HS-5 (cell line): ENCODE data around the gene TBCC.
A peak's percentile ranks its signal among the peaks of the same experiment; 100 is the strongest.
"Not testable (repeated sequence)": the region's sequence is repeated elsewhere in the genome, so short reads cannot be mapped to it uniquely, and the experiment has no call there.

Source experiments
- DNase-seq: peaks from one replicate; pipeline ENCODE4 v3.0.0-alpha.2; 2012; ENCODE audit warnings: low read depth

TBCC gene, protein sequence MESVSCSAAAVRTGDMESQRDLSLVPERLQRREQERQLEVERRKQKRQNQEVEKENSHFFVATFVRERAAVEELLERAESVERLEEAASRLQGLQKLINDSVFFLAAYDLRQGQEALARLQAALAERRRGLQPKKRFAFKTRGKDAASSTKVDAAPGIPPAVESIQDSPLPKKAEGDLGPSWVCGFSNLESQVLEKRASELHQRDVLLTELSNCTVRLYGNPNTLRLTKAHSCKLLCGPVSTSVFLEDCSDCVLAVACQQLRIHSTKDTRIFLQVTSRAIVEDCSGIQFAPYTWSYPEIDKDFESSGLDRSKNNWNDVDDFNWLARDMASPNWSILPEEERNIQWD

DNA sequence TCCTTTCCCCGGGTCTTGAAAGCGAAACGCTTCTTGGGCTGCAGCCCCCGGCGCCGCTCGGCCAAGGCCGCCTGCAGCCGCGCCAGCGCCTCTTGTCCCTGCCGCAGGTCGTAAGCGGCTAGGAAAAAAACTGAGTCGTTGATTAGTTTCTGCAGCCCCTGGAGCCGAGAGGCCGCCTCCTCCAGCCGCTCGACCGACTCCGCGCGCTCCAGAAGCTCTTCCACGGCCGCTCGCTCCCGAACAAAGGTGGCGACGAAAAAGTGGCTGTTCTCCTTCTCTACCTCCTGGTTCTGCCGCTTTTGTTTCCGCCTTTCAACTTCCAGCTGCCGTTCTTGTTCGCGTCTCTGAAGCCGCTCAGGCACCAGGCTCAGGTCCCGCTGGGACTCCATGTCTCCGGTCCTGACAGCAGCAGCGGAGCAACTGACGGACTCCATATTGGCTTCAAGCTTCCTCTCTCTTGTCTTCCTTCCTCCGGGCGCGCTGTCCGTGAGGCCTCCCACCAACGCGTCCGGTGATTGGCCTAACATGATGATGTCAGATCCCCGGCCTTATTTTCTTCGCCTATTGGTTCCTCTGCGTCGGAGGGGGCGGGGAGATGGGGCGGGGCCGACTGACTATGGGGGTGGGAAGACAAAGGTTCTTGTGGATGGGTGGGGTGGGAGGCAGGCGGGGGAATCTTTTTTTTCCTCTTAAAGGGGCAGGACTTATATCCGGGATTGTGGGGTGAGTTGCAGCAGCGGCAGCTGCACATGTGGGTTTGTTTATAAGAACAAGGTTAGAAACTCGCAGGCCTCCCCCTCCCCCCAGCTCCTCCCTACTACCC is at the start of gene TBCC:
Gene TBCC (minus strand): TSS at position 464 of the 823 bp plus-strand sequence. CDS start 30 bp downstream, at position 434.
- DNase-seq = peak; percentile 82

DNA sequence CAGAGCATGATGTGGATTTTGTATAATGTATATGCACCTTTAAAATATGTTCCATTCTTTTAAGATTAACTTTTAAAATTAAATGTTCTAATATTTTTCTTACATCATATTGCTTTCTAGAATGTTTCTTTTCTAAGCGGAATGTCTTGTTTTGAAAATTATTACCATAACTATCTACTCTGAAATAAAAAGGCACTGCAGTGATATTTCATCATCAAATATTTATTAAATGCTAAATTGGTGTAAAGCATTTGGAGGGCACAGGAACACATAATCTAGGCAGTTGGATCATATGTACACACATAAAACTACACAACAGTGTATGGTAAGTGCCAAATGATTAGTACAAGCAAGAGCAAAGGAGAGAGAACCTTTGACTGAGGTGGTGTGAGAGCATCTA is 49.7 kb upstream of the TBCC start:
- no peak for DNase-seq

DNA sequence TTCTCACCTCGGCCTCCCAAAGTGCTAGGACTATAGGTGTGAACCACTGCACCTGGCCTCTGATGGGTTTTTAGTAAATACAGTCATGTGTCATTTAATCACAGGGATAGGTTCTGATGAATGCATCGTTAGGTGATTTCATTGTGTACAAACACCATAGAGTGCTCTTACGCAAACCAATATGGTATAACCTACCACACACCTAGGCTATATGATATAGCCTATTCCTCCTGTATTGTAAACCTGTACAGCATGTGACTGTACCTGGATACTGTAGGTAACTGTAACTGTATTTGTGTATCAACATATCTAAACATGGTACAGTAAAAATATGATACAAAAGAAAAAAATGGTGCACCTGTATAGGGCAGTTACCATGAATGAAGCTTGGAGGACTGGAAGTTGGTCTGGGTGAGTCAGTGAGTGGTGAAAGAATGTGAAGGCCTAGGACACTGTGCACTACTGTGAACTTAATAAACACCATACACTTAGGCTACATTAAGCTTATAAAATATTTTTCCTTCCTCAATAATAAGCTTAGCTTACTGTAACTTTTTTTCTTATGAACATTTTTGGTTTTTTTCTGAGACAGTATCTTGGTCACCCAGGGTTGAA is 45.9 kb upstream of the TBCC start:
- DNase-seq = no peak

DNA sequence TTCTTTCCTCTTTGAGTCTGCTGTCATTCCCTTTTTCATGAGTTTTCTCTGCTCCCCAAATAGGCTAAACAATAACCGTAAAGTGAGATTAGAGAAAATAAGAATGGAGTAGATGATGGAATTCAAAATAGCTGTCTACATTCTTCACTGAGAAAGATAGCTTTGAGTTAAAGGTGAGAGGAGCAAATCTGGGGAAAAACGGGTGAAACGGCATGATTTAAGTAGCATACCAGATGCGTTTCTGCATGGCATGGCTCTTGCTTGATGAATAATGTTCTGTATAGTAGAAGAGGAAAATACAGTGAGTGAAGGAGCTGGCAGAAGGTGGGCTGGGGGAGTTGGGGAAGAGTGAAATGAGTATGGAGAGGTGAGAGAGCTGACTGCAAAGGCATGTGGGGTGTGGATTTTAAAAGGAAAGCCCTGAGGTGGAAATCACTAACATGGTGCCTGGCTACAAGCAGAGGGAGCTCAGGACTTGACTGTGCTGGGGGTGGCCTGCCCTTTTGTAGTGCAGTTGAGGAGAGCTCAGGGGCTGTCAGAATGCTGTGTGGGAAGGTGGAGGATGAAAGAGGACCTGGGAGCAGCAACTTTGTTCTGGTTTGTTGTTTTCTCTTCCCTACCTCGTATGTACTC is 44.8 kb upstream of the TBCC start:
- no peak for DNase-seq

DNA sequence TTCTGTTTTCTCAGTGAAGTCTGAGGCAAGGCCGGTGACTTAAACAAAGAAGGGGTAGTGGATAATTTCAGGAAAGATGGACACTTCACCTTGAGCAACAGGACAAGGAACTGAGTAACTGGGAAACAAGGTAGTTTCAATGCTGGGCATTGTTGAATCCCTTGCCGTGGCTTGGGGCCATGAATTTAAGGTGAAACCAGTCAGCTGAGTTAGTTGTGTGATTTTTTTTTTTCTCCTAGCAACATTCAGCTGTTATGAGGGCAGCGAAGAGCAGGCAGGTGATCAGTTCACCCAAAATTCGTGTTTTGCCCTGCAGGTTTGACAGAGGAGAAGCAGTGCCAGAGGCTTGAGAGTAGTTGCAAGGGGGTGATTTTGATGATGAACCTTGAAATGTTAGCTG is 42.8 kb upstream of the TBCC start:
- DNase-seq = no peak

DNA sequence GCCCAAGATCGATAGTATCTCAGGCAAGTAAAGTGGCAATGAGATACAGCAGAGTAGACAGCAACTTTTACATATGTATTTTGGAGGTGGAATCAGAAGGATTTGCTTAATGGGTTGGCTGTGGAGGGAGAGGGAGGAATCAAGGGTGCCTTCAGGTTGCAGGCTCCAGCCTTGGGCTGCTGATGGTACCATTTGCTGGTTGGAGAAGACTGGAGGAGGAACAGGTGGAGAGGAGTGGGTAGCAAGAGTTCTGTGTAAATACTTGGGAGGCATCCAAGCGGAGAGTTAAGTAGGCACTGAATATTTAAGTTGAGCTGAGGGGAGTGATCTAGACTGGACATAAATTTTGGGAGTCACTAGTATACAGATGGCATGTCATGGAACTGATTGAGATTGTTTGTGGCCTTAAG is 41.2 kb upstream of the TBCC start:
- DNase-seq = no peak

DNA sequence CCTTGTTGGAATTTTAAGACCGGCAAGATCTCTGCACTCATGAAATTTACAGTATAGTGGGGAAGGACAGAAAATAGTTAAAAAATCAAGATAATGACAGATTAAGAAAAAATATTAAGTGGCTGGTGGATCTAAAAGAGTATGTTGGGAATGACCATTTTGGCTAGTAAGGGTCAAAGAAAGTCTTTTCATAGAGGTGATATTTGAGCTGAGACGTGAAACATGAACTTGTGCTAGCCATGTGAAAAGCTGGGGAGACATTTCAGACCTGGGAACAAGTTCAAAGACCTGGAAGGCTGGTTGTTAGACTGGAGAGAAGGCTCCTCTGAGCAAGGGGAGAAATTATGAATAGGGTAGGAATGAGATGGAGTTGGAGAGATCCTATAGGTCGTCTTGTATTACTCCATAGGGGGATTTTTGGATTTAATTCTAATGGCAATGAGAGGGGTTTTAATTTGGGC is 40.7 kb upstream of the TBCC start:
- no peak for DNase-seq

DNA sequence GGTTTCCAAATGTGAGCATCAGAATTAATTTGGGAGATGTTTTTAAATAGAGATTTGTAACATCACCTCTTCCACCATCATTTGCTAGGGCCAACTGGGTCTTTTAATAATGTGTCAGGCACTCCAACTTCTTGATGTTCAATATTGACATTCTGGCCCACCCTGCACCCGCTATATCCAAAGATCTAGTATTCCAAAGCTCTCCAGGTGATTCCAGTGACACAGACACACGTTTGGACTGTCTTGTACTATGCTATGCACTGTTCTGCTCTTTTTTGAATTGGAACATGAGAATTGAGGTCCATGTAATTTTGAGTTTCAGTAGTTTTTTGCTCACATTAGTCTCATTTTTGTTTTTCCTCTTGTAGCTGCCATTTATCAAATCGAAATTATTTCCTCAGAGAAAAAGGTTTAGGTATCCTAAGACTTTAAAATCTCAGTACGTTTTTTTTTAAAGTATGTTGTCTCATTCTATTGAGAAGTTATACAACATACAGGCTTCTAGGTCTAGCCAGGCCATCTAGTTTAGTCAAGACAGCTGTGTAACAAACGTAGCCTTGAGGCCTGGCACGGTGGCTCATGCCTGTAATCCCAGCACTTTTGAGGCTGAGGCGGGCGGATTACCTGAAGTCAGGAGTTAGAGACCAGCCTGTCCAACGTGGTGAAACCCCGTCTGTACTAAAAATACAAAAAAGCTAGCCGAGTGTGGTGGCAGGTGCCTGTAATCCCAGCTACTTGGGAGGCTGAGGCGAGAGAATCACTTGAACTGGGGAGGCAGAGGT is 39.0 kb upstream of the TBCC start:
- no peak for DNase-seq

DNA sequence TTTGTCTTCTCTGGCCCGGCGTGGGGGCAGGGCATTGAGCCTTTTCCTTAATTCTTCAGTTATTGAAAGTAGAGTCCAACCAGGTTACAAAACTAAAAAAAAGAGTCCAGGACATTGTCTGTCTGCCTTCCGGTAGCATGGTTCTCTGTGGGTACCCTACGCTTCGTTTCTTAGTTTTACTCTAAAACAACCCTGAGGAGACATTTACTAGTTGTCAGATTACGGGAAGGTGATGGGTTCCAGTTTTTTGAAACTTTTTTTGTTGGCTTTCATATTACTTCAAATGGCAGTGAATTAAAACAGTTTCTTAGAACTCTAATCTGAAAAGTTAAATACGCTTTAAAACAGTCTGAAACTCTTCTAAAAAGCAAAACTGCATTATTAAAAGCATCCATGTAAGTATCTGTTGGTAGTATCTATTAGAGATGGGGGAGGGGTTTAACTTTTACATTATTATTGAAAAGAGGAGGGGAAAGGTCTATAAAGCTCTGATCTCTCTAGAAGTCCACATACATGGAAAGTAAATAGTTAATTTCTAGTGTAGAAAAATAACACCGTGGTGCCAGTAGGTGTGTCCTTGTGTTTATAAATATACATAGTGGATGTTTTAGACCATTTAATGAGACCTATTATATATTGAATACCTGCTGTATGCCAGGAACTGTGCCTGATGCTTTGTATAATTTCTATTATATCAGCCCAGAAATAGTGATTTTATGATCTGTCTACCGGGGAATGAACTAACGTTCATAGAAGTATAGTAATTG is 38.2 kb upstream of the TBCC start:
- DNase-seq = no peak

DNA sequence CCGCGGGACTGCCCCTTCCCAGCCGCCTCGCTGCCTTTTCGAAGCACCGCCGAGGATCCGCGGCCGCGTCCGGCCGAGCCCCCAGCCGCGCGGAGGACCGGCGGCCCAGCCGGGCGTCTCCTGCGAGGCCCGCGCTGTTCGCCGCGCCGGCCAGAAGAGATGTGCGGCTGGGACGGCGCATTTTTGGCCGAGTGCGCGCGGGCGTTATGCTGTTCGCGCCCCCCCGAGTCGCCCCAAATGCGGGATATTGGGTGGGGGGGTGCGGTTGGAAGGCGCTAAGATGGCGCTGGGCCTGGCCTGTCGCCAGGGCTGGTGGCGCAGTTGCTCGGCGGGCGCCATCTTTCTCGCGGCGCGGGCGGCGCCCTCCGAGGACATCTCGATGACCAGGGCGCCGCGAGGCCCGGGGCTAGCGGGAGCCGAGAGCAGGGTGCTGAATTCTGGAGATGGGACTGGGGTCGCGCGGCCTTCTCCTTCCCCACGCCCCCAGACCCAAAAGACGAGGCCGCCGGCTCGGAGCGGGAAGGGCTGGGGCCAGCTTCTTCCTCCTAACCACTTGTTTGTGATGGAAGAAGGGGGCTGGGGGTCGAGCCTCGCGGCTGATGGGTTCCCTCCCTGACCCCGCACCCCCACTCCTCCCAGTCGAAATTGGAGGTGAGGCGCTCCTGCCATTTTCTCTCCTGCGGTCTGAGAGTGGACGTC is 37.4 kb upstream of the TBCC start:
- peak; percentile 25 for DNase-seq

DNA sequence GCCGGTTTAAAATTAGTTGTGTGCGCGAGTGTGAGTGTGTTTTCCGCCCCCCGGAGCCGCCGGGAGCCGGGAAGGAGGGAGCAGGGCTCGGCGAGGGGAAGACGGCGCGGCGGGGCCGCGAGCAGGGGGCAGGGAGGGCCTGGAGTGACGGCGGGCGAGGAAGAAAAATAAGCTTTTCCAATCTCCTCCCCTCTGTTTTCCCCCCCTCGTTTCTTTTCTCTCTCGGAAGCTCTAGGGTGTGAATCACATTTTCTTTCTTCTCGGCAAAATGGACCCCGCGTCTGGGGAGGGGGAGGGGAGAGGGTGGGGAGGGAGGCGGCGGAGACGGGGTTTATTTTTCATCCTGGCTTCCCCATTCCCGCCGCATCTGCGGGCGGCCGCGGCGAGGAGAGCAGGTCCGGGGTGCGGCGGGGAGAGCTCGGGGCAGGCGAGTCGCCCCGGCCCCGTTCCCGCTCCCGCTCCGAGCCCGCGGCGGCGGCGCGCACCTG is 36.8 kb upstream of the TBCC start:
- DNase-seq = peak; percentile 63

DNA sequence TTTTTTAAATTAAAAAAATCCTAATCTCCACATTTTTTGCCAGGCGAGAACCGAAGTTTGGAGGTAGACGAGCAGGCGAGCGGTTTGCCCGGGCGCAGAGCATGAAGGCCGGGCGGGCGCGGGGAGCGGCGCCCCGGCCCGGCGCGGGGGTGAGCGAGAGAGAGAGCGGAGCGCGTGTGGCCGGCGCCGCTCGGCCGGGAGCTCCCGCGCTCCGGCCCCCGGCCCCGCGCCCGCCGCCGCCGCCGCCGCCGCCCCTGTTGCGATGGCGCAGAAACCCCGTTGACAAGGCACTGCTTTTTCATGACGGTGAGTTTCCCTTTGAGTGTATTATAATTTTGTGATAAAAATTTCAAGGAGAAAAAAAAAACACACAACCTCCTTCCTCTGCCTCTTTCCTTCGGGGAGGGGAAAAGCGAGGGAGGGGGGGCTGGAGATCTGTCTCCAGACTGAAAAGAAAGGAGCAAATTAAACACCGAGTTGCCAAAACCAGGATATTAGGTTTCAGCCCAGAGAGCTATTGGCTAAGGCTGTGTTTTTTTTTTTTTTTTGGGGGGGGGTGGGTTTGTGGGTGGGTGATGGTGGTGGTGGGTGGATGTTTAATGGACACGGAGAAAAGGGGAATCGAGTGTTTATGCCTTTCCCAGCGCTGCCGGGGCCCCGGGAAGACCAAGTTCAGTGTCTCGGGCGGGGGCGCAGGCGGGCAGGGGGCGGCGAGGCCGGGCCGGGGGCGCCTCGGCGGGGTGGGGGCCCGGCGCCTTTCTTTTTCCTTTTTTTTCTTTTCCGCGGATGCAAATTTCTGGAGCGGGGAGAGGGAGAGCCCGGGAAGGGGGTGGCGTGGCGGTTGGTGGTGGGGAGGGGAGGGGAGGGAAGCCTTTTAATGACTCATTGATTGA is 36.1 kb upstream of the TBCC start, which contains the start of gene BICRAL:
Gene BICRAL (plus strand): TSS at position 257 of the 893 bp plus-strand sequence. CDS start 39,971 bp downstream, outside the sequence.
- DNase-seq = peak; percentile 62

DNA sequence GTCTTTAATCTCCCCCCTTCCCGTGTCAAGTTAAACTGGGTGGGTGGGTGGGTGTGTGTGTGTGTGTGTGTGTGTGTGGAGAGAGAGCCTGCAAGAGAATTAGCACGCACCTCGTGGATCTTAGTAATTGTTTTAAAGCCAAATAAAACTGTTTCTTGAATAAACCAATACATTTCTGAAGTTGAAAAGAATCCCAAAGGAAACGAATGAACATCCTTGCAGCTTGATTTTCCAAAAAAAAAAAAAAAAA is 35.6 kb upstream of the TBCC start:
- no peak for DNase-seq

DNA sequence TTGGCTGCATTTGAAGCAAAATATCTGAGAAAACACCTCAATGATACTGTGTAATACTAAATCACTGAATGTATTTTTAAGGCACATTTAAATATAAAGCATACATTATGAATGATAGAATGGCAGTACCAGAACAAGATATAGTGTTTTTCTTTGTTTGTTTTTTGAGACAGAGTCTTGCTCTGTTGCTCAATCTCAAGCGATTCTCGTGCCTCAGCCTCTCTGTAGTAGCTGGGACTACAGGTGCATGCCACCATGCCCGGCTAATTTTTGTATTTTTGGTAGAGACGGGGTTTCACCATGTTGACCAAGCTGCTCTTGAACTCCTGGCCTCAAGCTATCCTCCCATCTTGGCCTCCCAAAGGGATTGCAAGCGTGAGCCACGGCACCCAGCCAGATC is 33.6 kb upstream of the TBCC start:
- no peak for DNase-seq

DNA sequence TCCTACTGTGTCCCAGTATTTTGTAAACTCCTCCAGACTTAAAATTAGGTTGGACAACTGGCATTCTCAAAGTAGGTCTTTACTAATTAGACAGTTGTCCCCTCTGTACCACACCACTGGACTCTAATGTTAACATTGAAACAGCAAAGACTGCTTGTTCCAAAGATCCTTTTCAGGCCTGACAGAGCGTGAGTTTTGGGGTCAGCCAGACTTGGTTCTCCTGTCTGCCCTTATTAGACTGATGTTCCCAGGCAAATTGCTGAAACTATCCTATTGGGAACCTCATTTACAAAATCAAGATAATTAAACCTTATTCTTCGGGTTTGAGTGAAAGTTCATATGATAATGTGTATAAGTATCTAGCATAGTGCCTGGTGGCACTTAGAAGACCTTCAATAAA is 32.2 kb upstream of the TBCC start:
- DNase-seq = no peak

DNA sequence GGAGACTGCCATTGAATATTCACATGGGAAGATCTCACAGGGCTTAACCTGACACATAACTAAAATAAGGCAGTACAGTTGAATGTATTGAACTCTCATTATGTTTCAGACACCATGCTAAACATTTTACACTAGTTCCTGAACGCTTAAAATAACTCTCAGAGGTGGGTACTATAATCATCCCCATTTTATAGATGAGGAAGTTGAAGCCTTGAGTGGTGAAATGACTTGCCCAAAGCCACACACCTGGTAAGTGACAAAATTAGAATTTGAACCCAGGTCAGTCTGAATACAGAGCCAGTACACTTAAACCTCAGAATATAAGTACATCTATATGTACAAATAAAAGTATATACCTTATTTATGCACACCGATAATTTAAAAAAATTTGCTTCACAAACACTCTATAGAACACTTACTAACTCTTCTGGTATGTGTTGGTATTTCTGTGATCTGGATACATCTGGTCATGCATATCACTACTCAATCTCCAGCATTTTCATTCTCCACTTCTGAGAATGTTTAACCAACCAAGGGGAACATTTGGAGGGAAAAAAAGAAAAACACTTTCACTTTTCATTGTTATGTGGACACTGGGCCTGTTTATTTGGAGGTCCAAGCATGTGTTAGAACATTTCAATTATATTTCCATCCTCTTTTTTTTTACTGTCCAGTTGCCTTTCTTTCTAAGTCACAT is 31.4 kb upstream of the TBCC start:
- peak; percentile 46 for DNase-seq

DNA sequence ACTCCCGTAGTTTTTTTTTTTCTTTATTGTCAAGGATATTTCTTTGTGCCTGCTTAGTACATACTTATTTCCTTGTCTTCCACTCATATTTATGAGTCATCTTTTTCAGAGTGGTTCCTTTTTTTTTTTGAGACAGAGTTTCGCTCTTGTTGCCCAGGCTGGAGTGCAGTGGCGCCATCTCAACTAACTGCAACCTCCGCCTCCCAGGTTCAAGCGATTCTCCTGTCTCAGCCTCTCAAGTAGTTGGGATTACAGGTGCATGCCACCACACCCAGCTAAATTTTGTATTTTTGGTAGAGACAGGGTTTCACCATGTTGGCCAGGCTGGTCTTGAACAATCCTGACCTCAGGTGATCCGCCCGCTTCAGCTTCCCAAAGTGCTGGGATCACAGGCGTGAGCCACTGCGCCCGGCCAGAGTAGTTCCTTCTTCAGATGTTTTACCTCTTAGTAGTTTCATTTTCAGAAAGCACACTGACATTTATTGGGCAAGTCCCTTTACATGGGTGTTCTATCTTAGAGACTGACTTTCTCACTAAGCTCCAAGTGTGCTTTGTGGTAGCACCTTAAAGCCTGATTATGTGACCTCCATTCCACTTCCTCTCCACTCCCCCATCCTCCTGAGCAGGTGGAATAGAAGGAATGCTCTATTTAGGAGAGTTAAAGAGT is 29.1 kb upstream of the TBCC start:
- not testable (repeated sequence) for DNase-seq

DNA sequence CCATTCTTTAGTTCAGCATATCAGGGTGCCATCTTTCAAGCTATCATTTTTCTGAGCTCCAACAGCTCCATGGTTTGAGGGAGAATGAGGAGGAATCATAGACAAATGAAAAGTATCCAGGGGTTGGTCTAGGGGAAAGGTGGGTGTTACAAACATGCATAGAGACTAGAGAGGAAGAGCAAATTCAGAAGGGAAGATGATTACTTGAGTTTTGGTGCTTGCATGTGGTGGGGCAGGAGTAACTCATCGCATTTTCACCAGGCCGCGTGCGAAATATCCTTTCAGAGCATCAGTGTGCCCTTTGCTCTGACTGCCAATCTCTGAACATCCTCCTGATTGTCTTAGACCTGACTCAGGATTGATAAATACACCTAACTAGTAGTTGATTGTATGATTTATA is 28.3 kb upstream of the TBCC start:
- no peak for DNase-seq
